DND-41 (cell line): Measurements from ENCODE around the gene CDHR2.

ENCODE experiments used
- ATAC-seq: fragments of 200-7000 bp; cut with Tn5 transposase; 3 replicates; pipeline ENCODE4 v1.9.1; 2021; ENCODE audit warnings: low read depth; ENCODE audit not compliant: insufficient read depth
- DNase-seq: peaks from one replicate; pipeline ENCODE4 v3.0.0-alpha.2; 2020
- H2AFZ ChIP-seq: 2 replicates; pipeline ENCODE4 v1.6.0; 2012; ENCODE audit warnings: low read depth, low read length
- H3K27ac ChIP-seq: 2 replicates; pipeline ENCODE4 v1.5.1; 2012; ENCODE audit warnings: low read length, inconsistent platforms
- H3K27me3 ChIP-seq: fragments of 200-600 bp; sonication (generic); 2 replicates; pipeline ENCODE4 v1.6.0; 2012; ENCODE audit warnings: low read length, mild to moderate bottlenecking, inconsistent platforms; ENCODE audit not compliant: insufficient read depth, poor library complexity
- H3K36me3 ChIP-seq: 2 replicates; pipeline ENCODE4 v1.5.1; 2012; ENCODE audit warnings: low read length, inconsistent platforms; ENCODE audit not compliant: insufficient read depth
- H3K4me1 ChIP-seq: 2 replicates; pipeline ENCODE4 v1.5.1; 2012; ENCODE audit warnings: mild to moderate bottlenecking, low read length; ENCODE audit not compliant: insufficient read depth
- H3K4me2 ChIP-seq: 2 replicates; pipeline ENCODE4 v1.6.0; 2012; ENCODE audit warnings: mild to moderate bottlenecking, moderate library complexity, low read length, inconsistent platforms; ENCODE audit not compliant: insufficient read depth
- H3K4me3 ChIP-seq, 2 experiments: fragments of 200-600 bp in 1 of 2; shearing (Covaris generic) in 1 of 2; 2 replicates each; pipeline ENCODE4 v1.5.1; 2012 to 2016; ENCODE audit warnings: inconsistent platforms in 2 of 2, low read length in 2 of 2, mild to moderate bottlenecking in 2 of 2, low read depth in 1 of 2, moderate library complexity in 1 of 2
- H3K79me2 ChIP-seq: 2 replicates; pipeline ENCODE4 v1.6.0; 2012; ENCODE audit warnings: low read length, inconsistent platforms; ENCODE audit not compliant: insufficient read depth
- H3K9ac ChIP-seq: 2 replicates; pipeline ENCODE4 v1.6.0; 2012; ENCODE audit warnings: low read depth, mild to moderate bottlenecking, inconsistent platforms, low read length, moderate library complexity
- H3K9me3 ChIP-seq: 2 replicates; pipeline ENCODE4 v1.5.1; 2012; ENCODE audit warnings: low read length, moderate library complexity, mild to moderate bottlenecking, inconsistent platforms; ENCODE audit not compliant: insufficient read depth, severe bottlenecking
- H4K20me1 ChIP-seq: 2 replicates; pipeline ENCODE4 v1.6.0; 2012; ENCODE audit warnings: low read length; ENCODE audit not compliant: insufficient read depth
- EZH2 ChIP-seq: IDR thresholded peaks from 3 replicates; pipeline ENCODE4 v1.6.1; 2012; ENCODE audit warnings: borderline replicate concordance, low read depth, mild to moderate bottlenecking, moderate library complexity, low read length, inconsistent platforms; ENCODE audit not compliant: severe bottlenecking
- TF ChIP-seq, protein P1 (sequence below): IDR thresholded peaks from 2 replicates; pipeline ENCODE4 v1.5.1; 2012; ENCODE audit warnings: borderline replicate concordance, low read length, moderate library complexity, mild to moderate bottlenecking; ENCODE audit not compliant: poor library complexity, severe bottlenecking; ENCODE audit errors: extremely low read depth

The CDHR2 gene

GRCh38 chr5:176530983-176531901, 17.9 kb upstream of the CDHR2 start:
- H2AFZ ChIP-seq, result no peak overlapping the region
- TF ChIP-seq, protein P1, sequence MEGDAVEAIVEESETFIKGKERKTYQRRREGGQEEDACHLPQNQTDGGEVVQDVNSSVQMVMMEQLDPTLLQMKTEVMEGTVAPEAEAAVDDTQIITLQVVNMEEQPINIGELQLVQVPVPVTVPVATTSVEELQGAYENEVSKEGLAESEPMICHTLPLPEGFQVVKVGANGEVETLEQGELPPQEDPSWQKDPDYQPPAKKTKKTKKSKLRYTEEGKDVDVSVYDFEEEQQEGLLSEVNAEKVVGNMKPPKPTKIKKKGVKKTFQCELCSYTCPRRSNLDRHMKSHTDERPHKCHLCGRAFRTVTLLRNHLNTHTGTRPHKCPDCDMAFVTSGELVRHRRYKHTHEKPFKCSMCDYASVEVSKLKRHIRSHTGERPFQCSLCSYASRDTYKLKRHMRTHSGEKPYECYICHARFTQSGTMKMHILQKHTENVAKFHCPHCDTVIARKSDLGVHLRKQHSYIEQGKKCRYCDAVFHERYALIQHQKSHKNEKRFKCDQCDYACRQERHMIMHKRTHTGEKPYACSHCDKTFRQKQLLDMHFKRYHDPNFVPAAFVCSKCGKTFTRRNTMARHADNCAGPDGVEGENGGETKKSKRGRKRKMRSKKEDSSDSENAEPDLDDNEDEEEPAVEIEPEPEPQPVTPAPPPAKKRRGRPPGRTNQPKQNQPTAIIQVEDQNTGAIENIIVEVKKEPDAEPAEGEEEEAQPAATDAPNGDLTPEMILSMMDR, result no peak
- TF ChIP-seq EZH2, result no peak
- H3K36me3 ChIP-seq, result peaks cover 75% of the 10 kb centered on the region
- no peak overlapping the region for H3K4me3 ChIP-seq
- peak overlapping the region; percentile 38; the same call in 1 of the 2 replicates for H3K27ac ChIP-seq
- ATAC-seq, result no peak
- DNase-seq, result peak; percentile 34
- H3K9ac ChIP-seq, result no peak overlapping the region
- H3K4me2 ChIP-seq, result no peak overlapping the region
- H3K4me1 ChIP-seq, result peaks cover 43% of the 10 kb centered on the region
- H3K79me2 ChIP-seq, result peaks cover 53% of the 10 kb centered on the region
- H3K9me3 ChIP-seq, result no peaks in the 10 kb centered on the region
- peaks cover 62% of the 10 kb centered on the region for H4K20me1 ChIP-seq
- no peaks in the 10 kb centered on the region for H3K27me3 ChIP-seq

DNA sequence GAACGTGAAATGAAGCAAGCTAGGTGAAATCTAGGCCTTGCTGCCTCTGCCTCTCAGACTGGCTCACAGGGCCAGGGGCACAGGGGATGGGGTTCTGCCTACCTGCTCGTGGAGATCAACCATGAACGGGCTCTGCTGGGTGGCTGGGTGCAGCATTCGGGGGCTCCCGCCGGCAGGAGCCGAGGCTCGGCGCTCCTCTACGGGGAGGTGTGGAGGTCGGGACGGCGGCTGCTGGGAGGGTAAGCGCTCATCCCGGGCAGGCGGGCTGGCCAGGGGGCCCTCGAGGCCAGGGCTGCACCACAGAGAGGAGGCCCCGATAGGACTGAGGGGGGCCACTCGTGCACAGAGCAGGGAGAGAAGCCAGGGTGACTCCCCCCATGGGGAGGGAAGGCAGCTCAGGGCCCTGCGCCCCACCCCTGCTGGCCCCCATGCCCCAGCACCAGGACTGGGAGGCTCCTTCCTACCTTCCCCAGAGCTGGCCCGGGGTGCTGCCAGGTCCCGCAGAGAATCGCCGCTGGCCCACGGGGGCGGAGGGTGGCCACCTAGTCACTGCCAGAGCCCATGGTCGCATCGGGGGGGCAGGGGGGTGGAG, 17.1 kb upstream of the CDHR2 start:
- ATAC-seq (no peak), DNase-seq (no peak)
- H3K27ac ChIP-seq, result peak overlapping the region; percentile 36; the same call in 1 of the 2 replicates
- H3K36me3 ChIP-seq, result peaks cover 76% of the 10 kb centered on the region
- no peaks in the 10 kb centered on the region for H3K27me3 ChIP-seq
- peaks cover 59% of the 10 kb centered on the region for H3K79me2 ChIP-seq
- no peak overlapping the region for H2AFZ ChIP-seq
- H3K4me3 ChIP-seq, result no peak overlapping the region
- peaks cover 43% of the 10 kb centered on the region for H3K4me1 ChIP-seq
- H3K9me3 ChIP-seq, result no peaks in the 10 kb centered on the region
- no peak overlapping the region for H3K4me2 ChIP-seq
- H4K20me1 ChIP-seq, result peaks cover 62% of the 10 kb centered on the region
- H3K9ac ChIP-seq, result no peak overlapping the region
- no peak for TF ChIP-seq EZH2
- TF ChIP-seq, protein P1, result no peak

GRCh38 chr5:176532795-176533194, 16.3 kb upstream of the CDHR2 start:
- H3K36me3 ChIP-seq, result peaks cover 68% of the 10 kb centered on the region
- peak overlapping the region; percentile 98 for H3K9ac ChIP-seq
- peak overlapping the region; percentile 87 for H3K27ac ChIP-seq
- peak overlapping the region; percentile 65 for H3K4me2 ChIP-seq
- peaks cover 43% of the 10 kb centered on the region for H3K4me1 ChIP-seq
- H3K27me3 ChIP-seq, result no peaks in the 10 kb centered on the region
- TF ChIP-seq, protein P1, result no peak
- TF ChIP-seq EZH2, result no peak
- no peaks in the 10 kb centered on the region for H3K9me3 ChIP-seq
- peaks cover 62% of the 10 kb centered on the region for H4K20me1 ChIP-seq
- H2AFZ ChIP-seq, result no peak overlapping the region
- no peak for DNase-seq
- no peak for ATAC-seq
- peaks cover 59% of the 10 kb centered on the region for H3K79me2 ChIP-seq
- H3K4me3 ChIP-seq, result peak overlapping the region in 1 of 2 experiments; percentile 62; a peak in 2 of 4 replicates
